OCI-LY3 (cell line): ENCODE data around the gene RASGRF2.

Source experiments
- H2AFZ ChIP-seq: fragments of 200-600, 300-600 bp; shearing (Covaris generic); 2 replicates; pipeline ENCODE4 v1.6.0; 2014; ENCODE audit warnings: antibody characterized with exemption, low read depth, low read length
- H3K27ac ChIP-seq: fragments of 200-600, 300-600 bp; sonication (generic); 2 replicates; pipeline ENCODE4 v1.5.1; 2014; ENCODE audit warnings: mild to moderate bottlenecking, low read length, moderate library complexity, mixed read lengths
- H3K27me3 ChIP-seq: fragments of 200-600, 300-600 bp; sonication (generic); 2 replicates; pipeline ENCODE4 v1.6.1; 2014; ENCODE audit warnings: low read depth, low read length, mixed read lengths
- H3K36me3 ChIP-seq: fragments of 200-600, 300-600 bp; sonication (generic); replicated peaks from 2 replicates; pipeline ENCODE3; 2014; ENCODE audit warnings: low read depth, low read length, mixed read lengths
- H3K4me1 ChIP-seq: fragments of 300-600, 200-600 bp; sonication (generic); 2 replicates; pipeline ENCODE4 v1.6.1; 2014; ENCODE audit warnings: low read length, mixed read lengths
- H3K4me2 ChIP-seq: fragments of 200-600, 300-600 bp; sonication (generic); 2 replicates; pipeline ENCODE4 v1.6.1; 2014; ENCODE audit warnings: low read length, mixed read lengths
- H3K4me3 ChIP-seq: fragments of 300-600, 200-600 bp; sonication (generic); 2 replicates; pipeline ENCODE4 v1.5.1; 2014; ENCODE audit warnings: antibody characterized with exemption, mild to moderate bottlenecking, low read length, moderate library complexity
- H3K79me2 ChIP-seq: fragments of 300-600, 200-600 bp; shearing (Covaris generic); 2 replicates; pipeline ENCODE4 v1.6.1; 2014; ENCODE audit warnings: mild to moderate bottlenecking, low read length, mixed read lengths
- H3K9ac ChIP-seq: fragments of 300-600, 200-600 bp; shearing (Covaris generic); 2 replicates; pipeline ENCODE4 v1.6.0; 2014; ENCODE audit warnings: mild to moderate bottlenecking, low read length, moderate library complexity
- H3K9me3 ChIP-seq: fragments of 200-600, 300-600 bp; shearing (Covaris generic); 2 replicates; pipeline ENCODE4 v1.6.1; 2014; ENCODE audit warnings: low read length, mixed read lengths; ENCODE audit not compliant: insufficient read depth
- H4K20me1 ChIP-seq: fragments of 200-600, 300-600 bp; sonication (generic); 2 replicates; pipeline ENCODE4 v1.6.1; 2016; ENCODE audit warnings: low read length, mixed read lengths; ENCODE audit not compliant: insufficient read depth
- EZH2phosphoT487 ChIP-seq: fragments of 200-600 bp; shearing (Covaris generic); IDR thresholded peaks from 2 replicates; pipeline ENCODE4 v1.6.1; 2018; ENCODE audit warnings: antibody characterized with exemption, mixed run types, low read depth
- TF ChIP-seq, protein P1 (sequence below): fragments of 200-600, 300-600 bp; sonication (generic); IDR thresholded peaks from 2 replicates; pipeline ENCODE4 v1.5.1; 2014; ENCODE audit warnings: antibody characterized with exemption, low read length, low read depth

The RASGRF2 gene

DNA sequence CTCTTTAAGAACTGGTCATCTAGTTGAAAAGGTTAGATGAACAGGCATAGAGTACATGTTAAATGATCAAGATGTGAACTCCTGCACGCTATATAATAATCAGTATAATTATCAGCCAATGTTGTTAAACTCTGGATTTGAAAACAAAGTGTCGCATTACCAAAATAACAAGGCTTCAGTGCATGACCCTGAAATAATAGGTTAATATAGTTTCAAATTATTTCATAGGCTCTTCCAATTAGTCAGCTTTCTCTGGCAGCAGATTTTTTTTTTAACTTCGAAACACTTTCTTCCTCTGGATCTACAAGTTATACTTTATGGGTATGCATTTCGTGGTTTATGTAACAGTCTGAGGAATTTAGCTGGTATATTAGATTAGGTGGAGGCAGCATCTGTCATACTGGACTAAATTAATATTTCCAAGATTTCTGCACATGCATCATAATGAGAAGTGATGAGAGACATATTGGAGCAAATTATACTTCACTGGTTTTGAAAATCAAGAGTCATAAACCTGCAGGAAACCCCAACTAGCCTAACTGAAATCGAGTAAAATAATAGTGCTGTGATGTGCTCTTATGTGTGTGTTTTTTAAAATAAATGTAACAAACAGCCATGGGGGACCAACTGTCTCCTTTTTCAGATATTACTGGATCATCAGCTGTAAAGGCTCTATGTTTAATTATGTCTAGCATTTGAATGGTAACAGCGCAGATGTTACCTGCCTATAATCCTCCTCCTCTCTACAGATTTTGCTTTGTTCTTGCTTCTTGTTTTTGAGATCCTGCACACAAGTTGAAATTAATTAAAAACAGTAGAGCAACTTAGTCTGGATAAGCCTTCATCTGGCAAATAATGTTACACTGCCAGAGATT is 187.1 kb downstream of the RASGRF2 start:
- H3K36me3 ChIP-seq, result no peaks in the 10 kb centered on the region
- H3K9me3 ChIP-seq, result no peaks in the 10 kb centered on the region
- no peak overlapping the region for H3K9ac ChIP-seq
- H3K4me3 ChIP-seq, result no peak overlapping the region
- no peaks in the 10 kb centered on the region for H3K27me3 ChIP-seq
- H2AFZ ChIP-seq, result no peak overlapping the region
- no peak overlapping the region for H3K4me2 ChIP-seq
- no peak overlapping the region for H3K27ac ChIP-seq
- no peaks in the 10 kb centered on the region for H3K79me2 ChIP-seq
- TF ChIP-seq, protein P1, sequence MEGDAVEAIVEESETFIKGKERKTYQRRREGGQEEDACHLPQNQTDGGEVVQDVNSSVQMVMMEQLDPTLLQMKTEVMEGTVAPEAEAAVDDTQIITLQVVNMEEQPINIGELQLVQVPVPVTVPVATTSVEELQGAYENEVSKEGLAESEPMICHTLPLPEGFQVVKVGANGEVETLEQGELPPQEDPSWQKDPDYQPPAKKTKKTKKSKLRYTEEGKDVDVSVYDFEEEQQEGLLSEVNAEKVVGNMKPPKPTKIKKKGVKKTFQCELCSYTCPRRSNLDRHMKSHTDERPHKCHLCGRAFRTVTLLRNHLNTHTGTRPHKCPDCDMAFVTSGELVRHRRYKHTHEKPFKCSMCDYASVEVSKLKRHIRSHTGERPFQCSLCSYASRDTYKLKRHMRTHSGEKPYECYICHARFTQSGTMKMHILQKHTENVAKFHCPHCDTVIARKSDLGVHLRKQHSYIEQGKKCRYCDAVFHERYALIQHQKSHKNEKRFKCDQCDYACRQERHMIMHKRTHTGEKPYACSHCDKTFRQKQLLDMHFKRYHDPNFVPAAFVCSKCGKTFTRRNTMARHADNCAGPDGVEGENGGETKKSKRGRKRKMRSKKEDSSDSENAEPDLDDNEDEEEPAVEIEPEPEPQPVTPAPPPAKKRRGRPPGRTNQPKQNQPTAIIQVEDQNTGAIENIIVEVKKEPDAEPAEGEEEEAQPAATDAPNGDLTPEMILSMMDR, result no peak
- H4K20me1 ChIP-seq, result no peaks in the 10 kb centered on the region
- H3K4me1 ChIP-seq, result no peaks in the 10 kb centered on the region

DNA sequence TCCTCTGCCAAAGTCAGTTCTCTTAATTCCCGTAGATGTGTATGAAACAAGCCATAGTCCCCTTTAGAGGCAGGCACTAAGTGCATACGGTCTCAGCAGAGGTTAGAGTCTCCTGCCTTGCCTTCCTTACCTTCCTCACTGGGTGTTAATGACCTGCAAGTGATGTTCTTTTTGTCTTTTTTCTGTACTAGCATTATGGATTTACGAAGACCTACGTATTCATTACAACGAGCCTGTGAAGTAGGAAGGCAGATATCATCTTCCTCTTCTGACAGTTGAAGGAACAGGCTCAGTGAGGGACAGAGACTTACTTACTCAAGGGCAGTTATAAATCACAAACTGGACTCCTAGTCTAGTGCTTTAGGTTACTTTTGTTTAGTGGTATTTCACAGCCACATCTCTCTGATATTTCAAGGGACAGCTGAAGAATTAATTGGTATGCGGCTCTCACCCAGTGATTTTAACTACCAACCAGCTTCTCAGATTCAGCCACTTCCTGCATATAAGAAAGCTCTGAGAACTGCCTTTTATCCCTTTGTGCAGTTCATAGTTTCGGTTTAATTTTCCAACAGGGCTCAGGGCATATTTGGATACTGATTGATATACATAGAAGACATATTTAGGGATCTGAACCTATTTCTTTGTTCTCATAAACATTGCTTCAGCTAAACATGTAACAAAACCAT is 187.9 kb downstream of the RASGRF2 start:
- no peaks in the 10 kb centered on the region for H3K27me3 ChIP-seq
- TF ChIP-seq, protein P1, result no peak
- no peak for TF ChIP-seq EZH2phosphoT487
- H4K20me1 ChIP-seq, result no peaks in the 10 kb centered on the region
- no peak overlapping the region for H3K4me3 ChIP-seq
- H3K4me2 ChIP-seq, result no peak overlapping the region
- no peaks in the 10 kb centered on the region for H3K79me2 ChIP-seq
- H3K9me3 ChIP-seq, result no peaks in the 10 kb centered on the region
- no peak overlapping the region for H3K27ac ChIP-seq
- H3K4me1 ChIP-seq, result no peaks in the 10 kb centered on the region
- H2AFZ ChIP-seq, result no peak overlapping the region
- no peak overlapping the region for H3K9ac ChIP-seq
- H3K36me3 ChIP-seq, result no peaks in the 10 kb centered on the region

DNA sequence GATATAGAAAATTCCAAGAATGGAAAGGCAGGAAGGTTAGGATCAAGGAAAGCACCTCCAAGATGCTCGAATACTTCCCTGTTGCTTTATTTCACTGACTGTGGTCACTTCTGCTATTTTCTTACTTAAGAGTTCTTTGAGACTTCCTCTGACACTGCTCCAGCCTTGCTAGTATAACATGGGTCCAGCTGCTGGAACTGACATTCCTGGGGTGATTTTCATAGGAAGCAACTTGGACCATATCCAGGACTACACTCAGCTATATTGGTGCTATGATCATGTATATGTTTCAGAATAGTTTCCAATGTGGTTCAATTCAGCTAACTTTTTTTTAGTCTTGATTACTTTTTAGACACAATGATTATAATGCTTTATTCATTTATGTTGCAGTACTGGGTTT is 191.4 kb downstream of the RASGRF2 start:
- Histone ChIP-seq H3K4me1 (peaks cover 4% of the 10 kb centered on the region; the same call in 1 of the 2 replicates), H3K79me2 (no peaks in the 10 kb centered on the region), H3K9ac (no peak overlapping the region), H3K36me3 (no peaks in the 10 kb centered on the region), H2AFZ (no peak overlapping the region), H3K9me3 (no peaks in the 10 kb centered on the region), H3K4me3 (no peak overlapping the region), H3K27me3 (no peaks in the 10 kb centered on the region), H4K20me1 (no peaks in the 10 kb centered on the region), H3K4me2 (no peak overlapping the region), H3K27ac (no peak overlapping the region)
- TF ChIP-seq, protein P1, result no peak
- no peak for TF ChIP-seq EZH2phosphoT487

DNA sequence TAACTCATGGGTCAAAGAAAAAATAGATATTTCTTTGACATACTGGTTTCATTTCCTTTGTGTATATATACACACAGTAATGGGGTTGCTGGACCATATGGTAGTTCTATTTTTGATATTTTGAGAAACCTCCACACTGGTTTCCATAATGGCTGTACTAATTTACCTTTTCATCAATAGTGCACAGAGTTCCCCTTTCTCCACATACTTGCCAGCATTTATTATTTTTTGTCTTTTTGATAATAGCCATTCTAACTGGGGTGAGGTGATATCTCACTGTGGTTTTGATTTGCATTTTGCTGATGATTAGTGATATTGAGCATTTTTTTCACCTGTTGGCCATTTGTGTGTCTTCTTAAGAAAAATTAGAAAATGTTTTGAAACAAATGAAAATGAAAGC is 194.6 kb downstream of the RASGRF2 start:
- Histone ChIP-seq H3K27ac (no peak overlapping the region), H3K9ac (no peak overlapping the region), H2AFZ (no peak overlapping the region), H3K36me3 (peaks cover 3% of the 10 kb centered on the region), H3K27me3 (no peaks in the 10 kb centered on the region), H3K4me2 (no peak overlapping the region), H4K20me1 (no peaks in the 10 kb centered on the region), H3K4me1 (peaks cover 8% of the 10 kb centered on the region; the same call in 1 of the 2 replicates), H3K79me2 (no peaks in the 10 kb centered on the region), H3K9me3 (no peaks in the 10 kb centered on the region), H3K4me3 (no peak overlapping the region)
- no peak for TF ChIP-seq EZH2phosphoT487
- TF ChIP-seq, protein P1, result no peak
